SH-SY5Y (cell line): ENCODE results near the gene CLDND2.

ENCODE experiments used
- GATA2 ChIP-seq: IDR thresholded peaks from 2 replicates; pipeline ENCODE4 v1.6.1; 2011; ENCODE audit warnings: mild to moderate bottlenecking, low read depth, low read length
- GATA3 ChIP-seq: IDR thresholded peaks from 2 replicates; pipeline ENCODE4 v1.6.1; 2011; ENCODE audit warnings: low read depth, mild to moderate bottlenecking, low read length, moderate library complexity

DNA sequence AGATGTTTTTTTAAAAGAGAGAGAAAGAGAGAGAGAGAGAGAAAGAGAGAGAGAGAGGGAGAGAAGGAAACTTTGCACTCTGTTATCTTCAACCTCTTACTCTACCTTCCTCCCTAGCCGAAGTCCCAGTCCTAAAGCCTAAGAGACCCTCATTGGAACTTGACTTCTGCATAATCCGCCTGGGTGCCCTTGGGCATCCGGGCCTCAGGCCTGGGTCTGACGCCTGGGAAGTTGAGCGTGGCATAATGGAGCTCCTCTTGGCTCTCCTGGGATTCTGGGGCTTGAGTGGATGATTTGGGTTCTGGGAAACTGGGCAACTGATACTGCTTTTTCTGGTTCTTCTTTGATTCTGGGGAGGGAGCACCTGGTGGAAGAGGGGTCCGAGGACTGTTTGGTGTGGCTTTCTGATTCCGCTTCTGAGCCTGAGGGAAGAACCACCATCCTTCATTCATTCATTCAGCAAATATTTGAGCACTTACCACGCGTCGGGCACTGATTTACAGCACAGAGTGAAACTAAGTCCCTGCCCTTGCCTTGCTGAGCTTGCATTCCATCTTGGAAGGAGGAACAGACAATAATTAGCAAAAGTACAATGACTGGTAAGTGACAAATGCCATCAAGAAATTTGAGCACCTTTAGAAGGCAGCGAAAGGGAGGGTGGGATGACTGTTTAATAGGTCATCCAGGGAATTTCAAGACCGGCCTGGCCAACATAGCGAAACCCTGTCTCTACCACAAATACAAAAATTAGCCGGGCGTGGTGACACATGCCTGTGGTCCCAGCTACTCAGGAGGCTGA is 42.3 kb upstream of the CLDND2 start:
- no peak for TF ChIP-seq GATA2
- TF ChIP-seq GATA3 = no peak
